NB4 (cell line): Measurements from ENCODE around the gene RBM15B.

ENCODE experiments used
- DNase-seq: peaks from one replicate; pipeline ENCODE4 v3.0.0; 2010; ENCODE audit warnings: low read depth
- H3K4me3 ChIP-seq: one replicate; pipeline ENCODE4 v1.5.1; 2011; ENCODE audit warnings: mild to moderate bottlenecking, low read depth, low read length, moderate library complexity
- CTCF ChIP-seq: IDR thresholded peaks from one replicate; pipeline ENCODE4 v1.5.1; 2012; ENCODE audit warnings: low read depth, low read length
- MAX ChIP-seq: IDR thresholded peaks from 2 replicates; pipeline ENCODE4 v1.6.1; 2011; ENCODE audit warnings: low read depth, low read length
- MYC ChIP-seq: IDR thresholded peaks from 2 replicates; pipeline ENCODE4 v1.6.1; 2011; ENCODE audit warnings: low read depth, low read length
- POLR2A ChIP-seq: IDR thresholded peaks from 2 replicates; pipeline ENCODE4 v1.6.1; 2011; ENCODE audit warnings: mild to moderate bottlenecking; ENCODE audit not compliant: insufficient read length; ENCODE audit errors: extremely low read depth

Gene RBM15B

GRCh38 chr3:51384055-51384725, 6.9 kb upstream of the RBM15B start:
- peak overlapping the region; percentile 77 for H3K4me3 ChIP-seq
- peak; percentile 49 for DNase-seq
- no peak for TF ChIP-seq POLR2A
- TF ChIP-seq MYC, result no peak

GRCh38 chr3:51384726-51385473, 6.2 kb upstream of the RBM15B start, which contains the start of gene MANF:
Gene MANF (plus strand): TSS chr3:51385291. CDS start chr3:51385343, 52 bp downstream.
- peak within 1 kb of the TSS; percentile 93 for H3K4me3 ChIP-seq
- peak; percentile 99 for DNase-seq
- TF ChIP-seq POLR2A, result peak; percentile 69
- peak; percentile 52 for TF ChIP-seq MAX
- TF ChIP-seq CTCF, result no peak
- peak; percentile 81 for TF ChIP-seq MYC

GRCh38 chr3:51385621-51386091, 5.4 kb upstream of the RBM15B start:
- peak overlapping the region; percentile 93 for H3K4me3 ChIP-seq
- TF ChIP-seq MAX (peak; percentile 88), POLR2A (no peak)
- DNase-seq, result no peak

- peak overlapping the region; percentile 93 for H3K4me3 ChIP-seq
- TF ChIP-seq MAX, result no peak
- DNase-seq, result peak; percentile 26
Observed at GRCh38 chr3:51386159-51386851, 4.8 kb upstream of the RBM15B start.

GRCh38 chr3:51386852-51387229, 4.2 kb upstream of the RBM15B start:
- DNase-seq, result no peak
- TF ChIP-seq MAX (no peak), MYC (no peak), POLR2A (no peak), CTCF (no peak)
- H3K4me3 ChIP-seq, result peak overlapping the region; percentile 93

- peak overlapping the region; percentile 42 for H3K4me3 ChIP-seq
- DNase-seq, result peak; percentile 23
Observed at GRCh38 chr3:51387281-51387680, 3.8 kb upstream of the RBM15B start.

- peak overlapping the region; percentile 42 for H3K4me3 ChIP-seq
- peak; percentile 49 for DNase-seq
Observed at GRCh38 chr3:51388286-51389029, 2.6 kb upstream of the RBM15B start.

More at GRCh38 chr3:51388286-51389029, 2.6 kb upstream of the RBM15B start:
- TF ChIP-seq MYC (no peak), MAX (no peak), CTCF (no peak), POLR2A (no peak)
